ENCODE measurements around the gene EEF1A2. TPM values are rescaled to one million over a fixed set of nuclear protein-coding genes. Genes with fewer than 3 reads are reported as not detected.

EEF1A2 gene
- total RNA-seq, 1 experiment from 2014 or later = 26.0 TPM

- no peak for TF ChIP-seq ARID4B (CRISPR knock-in tag; IDR thresholded peaks at IDR 0.05; ENCODE audit: borderline replicate concordance)
- TF ChIP-seq SMAD4 (CRISPR knock-in tag; IDR thresholded peaks at IDR 0.05) = no peak
These were observed 34.5 kb upstream of the EEF1A2 start (continued) for GRCh38 chr20:63533388-63533787.

GRCh38 chr20:63532449-63532971 lies 33.6 kb upstream of the EEF1A2 start:
- H3K4me3 Mint-ChIP-seq = no peak overlapping the region
- no peaks in the 10 kb centered on the region for H3K9me3 Mint-ChIP-seq
- ChIA-PET CTCF (no interaction called here), POLR2A (no interaction called here)
- no peaks in the 10 kb centered on the region for H3K27me3 Mint-ChIP-seq (ENCODE audit: low read depth)
- 0 out of 2 replicates have a peak, but pooled peaks cover 2% of the 10 kb centered on the region for H3K4me1 Mint-ChIP-seq
- DNase-seq (ENCODE audit: low spot score) = no peak
- H3K27ac Mint-ChIP-seq = no peak overlapping the region
- no peak for TF ChIP-seq RORB (CRISPR knock-in tag; IDR thresholded peaks at IDR 0.05)
- no peaks in the 10 kb centered on the region for H3K36me3 Mint-ChIP-seq
- ATAC-seq = no peak

- DNase-seq (ENCODE audit: low spot score) (peak; percentile 12), ATAC-seq (no peak)
- Mint-ChIP-seq H3K9me3 (no peaks in the 10 kb centered on the region), H3K36me3 (no peaks in the 10 kb centered on the region), H3K4me3 (no peak overlapping the region), H3K27ac (peak overlapping the region; percentile 63), H3K27me3 (ENCODE audit: low read depth) (no peaks in the 10 kb centered on the region), H3K4me1 (0 out of 2 replicates have a peak, but pooled peaks cover 2% of the 10 kb centered on the region)
- POLR2A ChIA-PET = no interaction called here
- CTCF ChIA-PET = no interaction called here
- TF ChIP-seq IRF2 (CRISPR knock-in tag; IDR thresholded peaks at IDR 0.05; ENCODE audit: borderline replicate concordance, low read depth) = no peak
- no peak for TF ChIP-seq AR (CRISPR knock-in tag; IDR thresholded peaks at IDR 0.05)
- TF ChIP-seq ERG (CRISPR knock-in tag; IDR thresholded peaks at IDR 0.05) = no peak
- TF ChIP-seq CTCF (IDR thresholded peaks at IDR 0.05) = no peak
- no peak for TF ChIP-seq TCF7 (CRISPR knock-in tag; IDR thresholded peaks at IDR 0.05; ENCODE audit: low read depth)
- no peak for TF ChIP-seq NFE2L1 (CRISPR knock-in tag; IDR thresholded peaks at IDR 0.05)
- no peak for TF ChIP-seq TEAD1 (CRISPR knock-in tag; IDR thresholded peaks at IDR 0.05)
- no peak for TF ChIP-seq ZNF263 (CRISPR knock-in tag; IDR thresholded peaks at IDR 0.05; ENCODE audit: low read depth)
- TF ChIP-seq ARID4B (CRISPR knock-in tag; IDR thresholded peaks at IDR 0.05; ENCODE audit: borderline replicate concordance) = no peak
- TF ChIP-seq NFATC4 (CRISPR knock-in tag; IDR thresholded peaks at IDR 0.05) = no peak
- no peak for TF ChIP-seq ZNF317 (CRISPR knock-in tag; IDR thresholded peaks at IDR 0.05; ENCODE audit: borderline replicate concordance, low read depth)
- no peak for TF ChIP-seq OVOL2 (CRISPR knock-in tag; IDR thresholded peaks at IDR 0.05; ENCODE audit: borderline replicate concordance)
- TF ChIP-seq NR3C1 (CRISPR knock-in tag; conservative IDR thresholded peaks at IDR 0.05; ENCODE audit: low read depth) = no peak
- no peak for TF ChIP-seq FOXJ3 (CRISPR knock-in tag; IDR thresholded peaks at IDR 0.05; ENCODE audit: borderline replicate concordance)
These were observed 33.0 kb upstream of the EEF1A2 start for GRCh38 chr20:63531686-63532448.

Measured in WTC11 (cell line).